Stimulated activated CD8-positive, alpha-beta memory T cell treated with anti-CD3 and anti-CD28 coated beads, Interleukin-12 subunit alpha, Interleukin-12 subunit beta, amount 100 ng/mL, for 24 hours (primary cell): ENCODE measurements around the gene MST1.

Experiments used
- DNase-seq: peaks from one replicate; pipeline ENCODE4 v3.0.0-alpha.2; 2020; ENCODE audit errors: extremely low read depth

The MST1 gene

GRCh38 chr3:49689046-49689907, at the start of gene MST1, which contains the start of gene RNF123:
Gene MST1 (minus strand): TSS chr3:49689474. CDS start chr3:49688691, 783 bp downstream.
Gene RNF123 (plus strand): TSS chr3:49689557. CDS start chr3:49691166, 1,609 bp downstream.
- peak; percentile 79 for DNase-seq

DNA sequence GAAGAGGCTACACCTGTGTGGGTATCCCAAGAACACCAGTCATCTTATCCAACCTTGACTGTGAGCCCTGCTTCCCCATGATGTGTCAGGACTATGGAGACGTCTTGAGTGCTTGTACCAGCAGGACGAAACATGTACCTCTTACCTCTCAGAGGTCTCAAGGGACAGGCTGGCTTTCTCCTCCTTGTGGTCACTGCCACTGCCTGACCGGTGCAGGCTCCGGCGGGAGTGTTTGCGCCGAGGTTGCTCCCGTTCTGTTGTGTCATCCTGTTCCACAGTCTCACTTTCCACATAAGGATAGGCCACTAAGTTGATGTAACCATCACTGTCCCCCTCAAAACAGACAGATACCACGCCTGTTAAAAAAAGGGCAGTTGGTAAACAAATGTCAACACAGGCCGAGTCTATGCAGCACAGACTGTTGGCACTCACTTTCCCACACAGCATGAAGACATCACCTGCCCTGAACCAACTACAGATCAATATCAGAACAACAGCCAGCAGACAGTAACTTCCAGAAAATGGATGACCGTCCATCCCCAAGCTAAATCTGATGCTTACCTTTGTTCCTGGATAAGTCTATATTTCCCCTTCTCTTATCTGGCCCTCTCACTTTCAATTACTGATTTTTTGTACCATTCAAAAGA, 48.9 kb upstream of the MST1 start:
- no peak for DNase-seq

GRCh38 chr3:49734752-49735151, 45.5 kb upstream of the MST1 start:
- no peak for DNase-seq

DNA sequence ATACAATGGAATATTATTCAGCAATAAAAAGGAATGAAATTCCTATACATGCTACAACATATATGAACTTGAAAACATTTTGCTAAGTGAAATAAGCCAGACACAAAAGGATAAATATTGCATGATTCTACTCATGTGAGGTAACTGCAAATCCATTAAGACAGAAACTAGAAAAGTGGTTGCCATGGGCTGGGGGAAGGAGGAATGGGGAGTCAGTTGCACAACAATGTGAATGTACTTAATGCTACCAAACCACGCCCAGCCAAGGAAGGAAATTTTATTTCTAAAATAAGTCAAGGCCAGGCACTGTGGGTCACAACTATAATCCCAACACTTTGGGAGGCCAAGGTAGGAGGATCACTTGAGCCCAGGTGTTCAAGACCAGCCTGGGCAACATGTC, 44.3 kb upstream of the MST1 start:
- DNase-seq = no peak

GRCh38 chr3:49732597-49732996, 43.3 kb upstream of the MST1 start:
- DNase-seq = no peak

DNA sequence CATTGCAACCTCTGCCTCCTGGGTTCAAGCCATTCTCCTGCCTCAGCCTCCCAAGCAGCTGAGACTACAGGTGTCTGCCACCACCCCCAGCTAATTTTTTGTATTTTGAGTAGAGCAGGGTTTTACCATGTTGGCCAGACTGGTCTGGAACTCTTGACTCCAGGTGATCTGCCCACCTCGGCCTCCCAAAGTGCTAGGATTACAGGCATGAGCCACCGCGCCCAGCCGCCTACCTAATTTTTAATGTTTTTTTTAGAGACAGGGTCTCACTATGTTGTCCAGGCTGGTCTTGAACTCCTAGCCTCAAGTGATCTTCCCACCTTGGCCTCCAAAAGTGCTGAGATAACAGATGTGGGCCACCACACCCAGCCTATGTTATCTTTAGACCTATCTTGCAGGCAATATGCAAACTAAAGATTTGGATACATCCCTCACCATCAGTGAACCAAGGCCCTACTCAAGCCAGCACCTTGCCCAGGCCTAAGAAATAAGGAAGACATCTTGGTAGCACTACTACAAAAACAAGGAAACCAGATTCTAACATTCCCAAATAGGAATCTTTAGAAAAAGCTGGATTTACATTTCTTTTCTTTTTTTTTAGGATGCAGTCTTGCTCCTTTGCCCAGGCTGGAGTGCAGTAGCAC, 40.8 kb upstream of the MST1 start:
- no peak for DNase-seq

DNA sequence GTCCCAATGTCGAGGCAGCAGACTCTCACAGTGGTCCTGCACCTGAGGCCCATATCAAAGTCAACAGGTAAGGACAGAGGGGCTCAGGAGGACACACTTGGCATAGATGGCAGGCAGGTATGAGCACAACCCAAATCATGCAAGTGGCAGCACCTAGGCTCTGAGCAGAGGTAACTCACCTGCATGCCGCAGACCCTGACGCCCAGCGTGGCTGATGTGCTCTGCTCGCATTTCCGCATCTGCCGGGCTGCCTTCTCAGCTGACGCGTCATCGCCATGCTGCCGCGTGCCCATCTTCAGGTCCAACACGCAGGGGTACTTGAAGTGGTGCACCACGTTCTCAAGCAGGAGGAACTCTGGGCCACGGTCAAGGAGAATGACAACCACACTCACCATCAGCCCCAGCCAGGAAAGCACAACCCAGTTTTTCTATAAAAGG, 38.7 kb upstream of the MST1 start:
- no peak for DNase-seq

GRCh38 chr3:49727154-49727923, 38.1 kb upstream of the MST1 start:
- DNase-seq = no peak

GRCh38 chr3:49725906-49726681, 36.8 kb upstream of the MST1 start:
- DNase-seq = no peak

- no peak for DNase-seq
Measured at GRCh38 chr3:49724586-49724985, 35.3 kb upstream of the MST1 start.

- peak; percentile 85 for DNase-seq
Measured at GRCh38 chr3:49723628-49724551, 34.6 kb upstream of the MST1 start, which contains the start of gene GMPPB. Gene GMPPB (minus strand): TSS chr3:49723951. CDS start chr3:49723726, 225 bp downstream.

GRCh38 chr3:49723296-49723627, 34.0 kb upstream of the MST1 start:
- no peak for DNase-seq

DNA sequence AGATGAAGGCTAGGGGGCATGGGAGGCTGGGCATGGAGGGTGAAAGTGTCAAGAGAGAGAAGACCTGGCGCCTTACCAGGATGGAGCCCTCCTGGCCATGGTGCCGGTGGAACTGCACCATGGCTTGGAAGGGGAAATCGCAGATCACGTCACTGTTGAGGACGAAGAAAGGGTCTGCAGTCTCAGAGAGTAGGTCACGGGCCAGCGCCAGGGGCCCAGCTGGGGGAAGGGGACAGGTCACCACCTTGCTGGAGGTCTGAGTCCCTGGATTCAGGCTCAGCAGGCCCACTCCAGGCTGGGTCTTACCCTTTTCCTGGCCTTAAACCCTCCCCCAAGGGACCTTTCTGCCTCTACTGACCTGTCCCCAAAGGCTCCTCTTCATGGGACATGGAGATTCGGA, 33.6 kb upstream of the MST1 start:
- DNase-seq = no peak

- no peak for DNase-seq
Measured at GRCh38 chr3:49721896-49722781, 32.9 kb upstream of the MST1 start.

GRCh38 chr3:49721596-49721895, 32.3 kb upstream of the MST1 start:
- no peak for DNase-seq

DNA sequence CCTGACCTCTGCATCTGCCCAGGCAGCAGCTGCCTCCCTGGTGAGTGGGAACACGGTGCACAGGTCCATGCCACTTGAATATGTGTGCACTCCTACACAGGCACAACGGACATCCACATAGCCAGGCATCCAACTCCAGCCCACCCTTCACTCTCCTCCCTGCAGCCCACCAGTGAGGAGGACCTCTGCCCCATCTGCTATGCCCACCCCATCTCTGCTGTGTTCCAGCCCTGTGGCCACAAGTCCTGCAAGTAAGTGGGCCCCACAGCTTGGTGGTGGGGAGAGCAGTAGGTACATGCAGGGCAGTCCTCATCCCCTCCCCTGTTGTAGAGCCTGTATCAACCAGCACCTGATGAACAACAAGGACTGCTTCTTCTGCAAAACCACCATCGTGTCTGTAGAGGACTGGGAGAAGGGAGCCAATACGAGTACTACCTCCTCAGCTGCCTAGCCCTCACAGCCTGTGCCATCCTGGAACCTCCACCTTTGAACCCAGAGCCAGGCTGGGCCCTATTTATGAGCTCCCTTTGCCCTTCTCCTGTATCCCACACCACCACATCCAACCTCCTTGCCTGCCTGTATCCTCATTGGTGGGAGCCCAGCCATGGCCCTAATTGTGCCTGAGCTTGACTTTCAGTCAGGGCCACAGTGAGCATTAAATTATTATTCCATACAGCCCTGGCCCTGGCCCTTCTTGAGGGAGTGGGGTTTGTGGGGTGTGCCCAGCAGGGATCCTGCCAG, 31.8 kb upstream of the MST1 start:
- no peak for DNase-seq

- DNase-seq = peak; percentile 79
Measured at GRCh38 chr3:49719214-49719884, 30.1 kb upstream of the MST1 start, which contains the start of gene AMIGO3. Gene AMIGO3 (minus strand): TSS chr3:49719684. CDS start chr3:49719465, 219 bp downstream.

- DNase-seq = no peak
Measured at GRCh38 chr3:49718858-49719213, 29.6 kb upstream of the MST1 start.
